OCI-LY3 (cell line): Measurements from ENCODE around the gene CSRP1.

Experiments
- H2AFZ ChIP-seq: fragments of 200-600, 300-600 bp; shearing (Covaris generic); 2 replicates; pipeline ENCODE4 v1.6.0; 2014; ENCODE audit warnings: antibody characterized with exemption, low read depth, low read length
- H3K27ac ChIP-seq: fragments of 200-600, 300-600 bp; sonication (generic); 2 replicates; pipeline ENCODE4 v1.5.1; 2014; ENCODE audit warnings: mild to moderate bottlenecking, low read length, moderate library complexity, mixed read lengths
- H3K27me3 ChIP-seq: fragments of 200-600, 300-600 bp; sonication (generic); 2 replicates; pipeline ENCODE4 v1.6.1; 2014; ENCODE audit warnings: low read depth, low read length, mixed read lengths
- H3K36me3 ChIP-seq: fragments of 200-600, 300-600 bp; sonication (generic); replicated peaks from 2 replicates; pipeline ENCODE3; 2014; ENCODE audit warnings: low read depth, low read length, mixed read lengths
- H3K4me1 ChIP-seq: fragments of 300-600, 200-600 bp; sonication (generic); 2 replicates; pipeline ENCODE4 v1.6.1; 2014; ENCODE audit warnings: low read length, mixed read lengths
- H3K4me2 ChIP-seq: fragments of 200-600, 300-600 bp; sonication (generic); 2 replicates; pipeline ENCODE4 v1.6.1; 2014; ENCODE audit warnings: low read length, mixed read lengths
- H3K4me3 ChIP-seq: fragments of 300-600, 200-600 bp; sonication (generic); 2 replicates; pipeline ENCODE4 v1.5.1; 2014; ENCODE audit warnings: antibody characterized with exemption, mild to moderate bottlenecking, low read length, moderate library complexity
- H3K79me2 ChIP-seq: fragments of 300-600, 200-600 bp; shearing (Covaris generic); 2 replicates; pipeline ENCODE4 v1.6.1; 2014; ENCODE audit warnings: mild to moderate bottlenecking, low read length, mixed read lengths
- H3K9ac ChIP-seq: fragments of 300-600, 200-600 bp; shearing (Covaris generic); 2 replicates; pipeline ENCODE4 v1.6.0; 2014; ENCODE audit warnings: mild to moderate bottlenecking, low read length, moderate library complexity
- H3K9me3 ChIP-seq: fragments of 200-600, 300-600 bp; shearing (Covaris generic); 2 replicates; pipeline ENCODE4 v1.6.1; 2014; ENCODE audit warnings: low read length, mixed read lengths; ENCODE audit not compliant: insufficient read depth
- H4K20me1 ChIP-seq: fragments of 200-600, 300-600 bp; sonication (generic); 2 replicates; pipeline ENCODE4 v1.6.1; 2016; ENCODE audit warnings: low read length, mixed read lengths; ENCODE audit not compliant: insufficient read depth
- CTCF ChIP-seq: fragments of 200-600, 300-600 bp; sonication (generic); IDR thresholded peaks from 2 replicates; pipeline ENCODE4 v1.5.1; 2014; ENCODE audit warnings: antibody characterized with exemption, low read length, low read depth
- EZH2phosphoT487 ChIP-seq: fragments of 200-600 bp; shearing (Covaris generic); IDR thresholded peaks from 2 replicates; pipeline ENCODE4 v1.6.1; 2018; ENCODE audit warnings: antibody characterized with exemption, mixed run types, low read depth

The CSRP1 gene

GRCh38 chr1:201518071-201518470 lies 11.1 kb upstream of the CSRP1 start:
- TF ChIP-seq CTCF (no peak), EZH2phosphoT487 (no peak)
- Histone ChIP-seq H3K4me3 (no peak overlapping the region), H3K79me2 (no peaks in the 10 kb centered on the region), H3K9me3 (no peaks in the 10 kb centered on the region; the same call in 1 of the 2 replicates), H3K27ac (no peak overlapping the region), H3K4me1 (no peaks in the 10 kb centered on the region), H2AFZ (no peak overlapping the region), H3K27me3 (no peaks in the 10 kb centered on the region), H4K20me1 (no peaks in the 10 kb centered on the region), H3K9ac (no peak overlapping the region), H3K36me3 (peaks cover 7% of the 10 kb centered on the region), H3K4me2 (no peak overlapping the region)

DNA sequence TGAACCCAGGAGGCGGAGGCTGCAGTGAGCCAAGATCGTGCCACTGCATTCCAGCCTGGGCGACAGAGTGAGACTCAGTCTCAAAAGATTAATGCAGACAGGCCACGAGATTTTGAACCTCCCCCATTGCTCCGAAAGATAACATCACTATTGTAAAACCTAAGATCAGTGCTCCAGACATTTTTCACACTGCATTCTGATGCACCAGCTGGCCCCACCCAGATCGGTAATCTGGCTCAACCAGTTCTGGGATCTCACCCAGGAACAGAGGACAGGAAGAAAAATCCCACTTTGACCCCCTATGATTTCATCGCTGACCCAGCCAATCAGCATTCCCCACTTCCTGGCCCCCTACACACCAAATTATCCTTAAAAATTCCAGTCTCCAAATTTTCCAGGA lies 10.7 kb upstream of the CSRP1 start:
- H3K27ac ChIP-seq = no peak overlapping the region
- no peak overlapping the region for H3K9ac ChIP-seq
- H3K4me2 ChIP-seq = no peak overlapping the region
- H3K36me3 ChIP-seq = peaks cover 5% of the 10 kb centered on the region
- H3K4me3 ChIP-seq = no peak overlapping the region
- TF ChIP-seq CTCF = no peak
- TF ChIP-seq EZH2phosphoT487 = no peak
- no peaks in the 10 kb centered on the region for H3K79me2 ChIP-seq
- peaks cover 3% of the 10 kb centered on the region for H3K4me1 ChIP-seq
- no peaks in the 10 kb centered on the region for H3K27me3 ChIP-seq
- H2AFZ ChIP-seq = no peak overlapping the region
- no peaks in the 10 kb centered on the region for H3K9me3 ChIP-seq
- no peaks in the 10 kb centered on the region for H4K20me1 ChIP-seq

GRCh38 chr1:201516511-201517127 lies 9.7 kb upstream of the CSRP1 start:
- no peak overlapping the region for H3K27ac ChIP-seq
- H4K20me1 ChIP-seq = no peaks in the 10 kb centered on the region
- H3K79me2 ChIP-seq = no peaks in the 10 kb centered on the region
- no peak overlapping the region for H3K9ac ChIP-seq
- no peak overlapping the region for H3K4me3 ChIP-seq
- H2AFZ ChIP-seq = no peak overlapping the region
- H3K4me1 ChIP-seq = peaks cover 13% of the 10 kb centered on the region
- no peak overlapping the region for H3K4me2 ChIP-seq
- TF ChIP-seq EZH2phosphoT487 (no peak), CTCF (no peak)
- H3K27me3 ChIP-seq = no peaks in the 10 kb centered on the region
- no peaks in the 10 kb centered on the region for H3K36me3 ChIP-seq
- no peaks in the 10 kb centered on the region for H3K9me3 ChIP-seq

GRCh38 chr1:201515895-201516294 lies 9.0 kb upstream of the CSRP1 start:
- H3K79me2 ChIP-seq = no peaks in the 10 kb centered on the region
- TF ChIP-seq EZH2phosphoT487 (no peak), CTCF (no peak)
- peaks cover 20% of the 10 kb centered on the region for H3K4me1 ChIP-seq

More at GRCh38 chr1:201515895-201516294, 9.0 kb upstream of the CSRP1 start:
- H3K4me2 ChIP-seq = no peak overlapping the region
- H3K27ac ChIP-seq = no peak overlapping the region
- H3K9ac ChIP-seq = no peak overlapping the region
- no peaks in the 10 kb centered on the region for H4K20me1 ChIP-seq
- no peak overlapping the region for H2AFZ ChIP-seq
- no peaks in the 10 kb centered on the region for H3K27me3 ChIP-seq
- no peaks in the 10 kb centered on the region for H3K9me3 ChIP-seq
- no peak overlapping the region for H3K4me3 ChIP-seq
- H3K36me3 ChIP-seq = no peaks in the 10 kb centered on the region
